GM18508 (cell line): ENCODE data around the gene AGBL5.
"Not testable (repeated sequence)": the region's sequence is repeated elsewhere in the genome, so short reads cannot be mapped to it uniquely, and the experiment has no call there.

ENCODE experiments used
- ATAC-seq: cut with Tn5 transposase; IDR thresholded peaks from one replicate; pipeline ENCODE4 v1.9.1; 2021; ENCODE audit warnings: moderate number of reproducible peaks; ENCODE audit not compliant: insufficient read depth, unreplicated experiment

The AGBL5 gene

DNA sequence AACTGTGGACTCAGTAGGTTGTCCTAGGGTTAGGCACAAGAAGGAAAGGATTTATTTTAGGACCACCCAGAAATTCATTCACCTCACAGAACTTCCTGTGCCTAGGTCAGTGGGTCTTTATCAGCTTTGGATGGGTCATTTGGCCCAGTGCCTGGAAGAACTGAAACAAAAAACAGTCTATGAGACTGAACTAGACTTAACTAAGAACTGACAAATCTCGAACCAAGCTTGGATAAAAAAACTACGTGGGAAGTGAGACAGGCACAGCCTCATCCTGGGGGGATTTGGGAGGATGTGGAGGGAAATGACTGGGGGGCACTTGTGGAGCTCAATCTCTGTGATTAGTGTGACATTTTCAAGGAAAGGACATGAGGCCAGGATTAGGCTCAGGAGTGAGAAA, 22.3 kb downstream of the AGBL5 start:
- no peak for ATAC-seq

DNA sequence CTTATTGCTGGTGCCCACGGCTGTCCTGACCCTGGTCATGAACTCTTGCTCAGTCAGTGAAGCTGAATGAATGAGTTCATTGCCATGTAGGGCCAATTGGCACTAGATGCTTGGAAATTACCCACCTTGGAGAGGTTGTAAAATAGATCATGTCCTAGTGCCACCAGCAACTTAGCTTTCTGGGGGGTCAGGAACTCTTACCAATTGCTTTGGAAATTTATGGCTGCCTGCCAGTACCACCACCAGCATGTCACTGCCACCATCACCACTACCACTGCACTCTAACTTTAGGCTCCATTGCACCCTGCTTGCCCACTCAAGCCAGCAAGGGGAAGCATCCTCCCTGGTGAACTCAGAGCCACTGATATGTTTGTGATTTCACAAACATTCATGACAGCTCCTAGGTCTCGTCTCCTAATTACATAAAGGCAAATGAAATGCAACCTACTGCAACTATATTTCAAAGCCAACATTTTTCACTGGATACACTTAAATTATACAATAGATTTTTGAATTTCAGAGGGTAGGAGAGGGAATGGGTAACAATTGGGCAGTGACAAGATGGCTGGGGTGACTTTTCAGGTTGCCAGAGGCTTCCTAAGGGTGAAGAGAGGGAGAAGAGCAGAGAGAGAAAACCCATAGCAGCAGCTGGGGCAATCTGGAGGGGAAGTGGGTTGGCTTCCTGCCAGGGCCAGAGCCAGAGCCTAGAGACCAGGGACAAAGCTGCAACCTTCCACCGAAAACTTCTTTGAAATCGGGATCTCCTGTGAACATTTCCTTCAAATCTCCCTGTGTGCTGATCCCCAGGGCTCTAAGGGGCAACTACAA, 23.5 kb downstream of the AGBL5 start:
- ATAC-seq: no peak

DNA sequence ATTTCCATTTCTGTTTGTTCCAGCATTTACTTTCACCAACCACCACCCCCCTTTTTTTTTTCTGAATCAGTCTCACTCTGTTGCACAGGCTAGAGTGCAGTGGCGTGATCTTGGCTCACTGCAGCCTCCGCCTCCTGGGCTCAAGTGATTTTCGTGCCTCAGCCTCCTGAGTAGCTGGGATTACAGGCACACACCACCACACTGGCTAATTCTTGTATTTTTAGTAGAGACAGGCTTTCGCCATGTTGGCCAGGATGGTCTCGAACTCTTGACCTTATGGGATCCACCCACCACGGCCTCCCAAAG, 24.1 kb downstream of the AGBL5 start:
- not testable (repeated sequence) for ATAC-seq

DNA sequence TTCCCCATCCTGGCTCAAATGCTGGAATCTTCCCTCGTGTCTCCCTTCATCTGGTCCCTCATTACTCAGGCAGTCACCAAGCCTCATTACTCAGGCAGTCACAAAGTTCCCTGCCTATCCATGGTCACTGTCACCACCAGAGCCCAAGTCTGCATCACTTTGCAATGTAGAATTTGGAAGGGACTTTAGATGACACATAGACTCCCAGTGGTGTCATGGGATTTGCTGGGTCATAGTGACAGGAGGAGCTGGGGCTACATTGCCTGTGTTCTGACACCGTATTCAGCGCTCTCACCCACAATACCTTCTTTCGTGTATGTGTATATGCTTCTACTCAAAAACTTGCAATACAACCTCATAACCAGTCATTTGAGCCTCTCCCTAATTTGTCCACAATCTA, 24.9 kb downstream of the AGBL5 start:
- ATAC-seq: no peak

DNA sequence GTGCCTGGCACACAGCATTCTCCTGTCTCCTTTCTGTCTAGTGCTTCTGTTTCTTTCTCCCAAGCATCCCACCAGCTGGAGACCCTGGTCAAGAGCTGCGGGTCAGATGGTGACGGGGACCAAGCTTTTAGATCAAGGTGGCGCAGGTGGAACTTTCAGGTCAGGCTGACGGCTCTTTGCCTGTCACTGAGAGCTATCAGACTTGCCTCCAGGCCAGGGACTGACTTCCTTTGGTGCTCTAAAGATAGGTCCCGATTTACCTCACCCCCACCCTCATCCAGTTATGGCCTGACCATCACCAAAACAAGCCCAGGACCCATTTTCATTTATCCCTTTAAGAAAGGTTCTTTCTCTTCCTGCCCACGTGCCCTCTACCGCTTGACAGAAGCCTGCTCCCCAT, 25.8 kb downstream of the AGBL5 start:
- ATAC-seq: no peak

DNA sequence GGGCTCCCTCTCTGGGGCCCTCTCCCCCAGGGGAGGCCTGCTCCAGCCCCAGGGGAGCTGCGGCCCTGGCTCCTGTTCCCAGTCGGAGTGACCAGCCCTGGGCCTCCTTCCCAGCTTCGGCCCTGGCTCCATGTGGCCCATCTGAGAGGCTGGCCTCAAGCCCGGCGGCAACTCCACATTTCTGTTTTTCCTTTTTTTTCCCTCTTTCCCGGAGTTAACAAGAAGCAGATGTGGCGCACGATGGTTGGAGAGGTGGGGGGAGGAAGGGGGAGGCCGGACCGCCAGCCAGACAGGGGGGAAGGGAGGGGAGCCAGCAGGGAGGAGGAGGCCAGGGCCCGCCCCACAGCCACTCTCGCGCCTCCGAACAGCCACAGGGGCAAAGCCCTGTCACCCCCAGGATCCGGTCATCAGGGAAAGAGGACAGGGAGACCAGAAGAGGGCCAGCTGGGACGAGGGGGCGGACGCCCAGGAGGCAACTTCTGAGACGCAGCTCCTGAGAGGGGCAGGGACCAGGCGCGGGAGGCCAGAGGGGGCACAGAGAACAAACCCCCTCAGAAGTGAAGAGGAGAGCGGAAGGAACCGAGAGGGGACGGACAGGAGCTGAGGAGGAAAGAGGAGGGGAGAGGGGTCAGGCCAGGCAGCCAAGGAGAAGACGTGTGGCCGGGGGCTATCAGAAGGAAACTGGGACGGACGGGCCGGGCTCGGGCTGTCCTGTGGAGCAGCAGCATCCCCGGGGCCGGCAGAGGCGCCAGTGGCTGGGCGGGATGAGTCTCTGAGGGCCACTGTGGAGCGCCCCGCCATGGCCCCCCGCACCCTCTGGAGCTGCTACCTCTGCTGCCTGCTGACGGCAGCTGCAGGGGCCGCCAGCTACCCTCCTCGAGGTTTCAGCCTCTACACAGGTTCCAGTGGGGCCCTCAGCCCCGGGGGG, 27.1 kb downstream of the AGBL5 start, which contains the start of gene EMILIN1:
EMILIN1 (plus strand) TSS at position 349 of the 928 bp plus-strand sequence; CDS start at position 800, 451 bp downstream.
- ATAC-seq: no peak

DNA sequence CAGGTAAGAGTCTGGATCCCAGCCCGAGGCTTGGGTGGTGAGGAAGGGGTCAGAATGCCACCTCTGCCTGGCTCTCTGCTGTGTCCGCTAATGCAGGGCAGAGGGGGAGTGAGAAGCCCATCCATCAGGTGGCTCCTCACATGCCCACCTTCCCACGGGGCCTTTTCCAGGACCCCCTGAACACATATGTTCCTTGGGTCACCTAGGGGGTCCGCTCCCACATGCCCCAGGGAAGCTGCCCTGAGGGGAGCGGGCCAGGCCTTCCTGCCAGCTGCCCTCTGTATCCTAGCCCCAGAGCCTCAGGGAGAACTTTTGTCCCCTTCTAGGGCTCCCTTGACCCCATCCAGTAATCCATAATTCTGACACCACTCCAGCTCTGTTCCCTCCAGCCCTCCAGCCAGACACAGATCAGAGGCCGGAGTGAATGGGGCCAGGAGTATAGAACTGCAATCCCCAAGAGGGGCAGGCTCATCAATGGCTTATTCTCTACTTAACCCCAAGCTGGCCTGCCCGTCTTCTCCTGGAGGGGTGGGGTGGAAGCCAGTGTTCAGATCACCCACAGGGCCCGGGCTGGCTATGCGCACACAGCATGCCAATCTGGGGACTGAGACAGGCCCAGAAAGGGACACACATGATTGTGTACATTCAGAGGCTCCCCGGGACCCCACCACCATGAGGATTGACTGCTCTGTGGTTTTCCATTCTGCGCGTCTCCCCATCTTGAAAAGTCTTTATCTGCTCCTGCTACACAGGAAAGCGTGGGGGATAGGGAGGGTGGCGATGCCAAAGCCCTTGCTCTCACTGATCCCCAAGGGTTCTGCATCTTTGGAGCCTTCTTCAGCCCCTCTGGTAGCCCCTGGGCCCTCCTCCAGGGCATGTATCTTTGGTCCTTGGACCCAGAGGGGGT, 28.0 kb downstream of the AGBL5 start:
- ATAC-seq: no peak

DNA sequence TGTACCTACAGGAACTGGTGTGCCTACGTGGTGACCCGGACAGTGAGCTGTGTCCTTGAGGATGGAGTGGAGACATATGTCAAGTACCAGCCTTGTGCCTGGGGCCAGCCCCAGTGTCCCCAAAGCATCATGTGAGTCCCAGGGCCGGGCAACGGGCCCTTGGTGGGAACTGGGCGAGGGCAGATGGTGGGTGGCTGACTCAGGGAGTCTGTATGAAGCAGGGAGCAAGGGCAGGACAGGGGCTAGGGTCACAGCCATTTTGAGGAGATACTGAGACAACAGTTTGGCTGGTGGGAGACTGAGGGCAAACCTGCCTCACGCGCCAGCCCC, 28.6 kb downstream of the AGBL5 start:
- ATAC-seq: no peak

DNA sequence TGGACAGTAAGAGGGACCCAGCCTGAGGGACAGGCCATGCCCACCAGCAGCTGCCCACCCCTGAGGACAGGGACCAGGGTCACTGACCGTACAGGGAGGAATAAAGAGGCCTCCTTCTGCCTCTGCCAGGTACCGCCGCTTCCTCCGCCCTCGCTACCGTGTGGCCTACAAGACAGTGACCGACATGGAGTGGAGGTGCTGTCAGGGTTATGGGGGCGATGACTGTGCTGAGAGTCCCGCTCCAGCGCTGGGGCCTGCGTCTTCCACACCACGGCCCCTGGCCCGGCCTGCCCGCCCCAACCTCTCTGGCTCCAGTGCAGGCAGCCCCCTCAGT, 29.1 kb downstream of the AGBL5 start:
- no peak for ATAC-seq

DNA sequence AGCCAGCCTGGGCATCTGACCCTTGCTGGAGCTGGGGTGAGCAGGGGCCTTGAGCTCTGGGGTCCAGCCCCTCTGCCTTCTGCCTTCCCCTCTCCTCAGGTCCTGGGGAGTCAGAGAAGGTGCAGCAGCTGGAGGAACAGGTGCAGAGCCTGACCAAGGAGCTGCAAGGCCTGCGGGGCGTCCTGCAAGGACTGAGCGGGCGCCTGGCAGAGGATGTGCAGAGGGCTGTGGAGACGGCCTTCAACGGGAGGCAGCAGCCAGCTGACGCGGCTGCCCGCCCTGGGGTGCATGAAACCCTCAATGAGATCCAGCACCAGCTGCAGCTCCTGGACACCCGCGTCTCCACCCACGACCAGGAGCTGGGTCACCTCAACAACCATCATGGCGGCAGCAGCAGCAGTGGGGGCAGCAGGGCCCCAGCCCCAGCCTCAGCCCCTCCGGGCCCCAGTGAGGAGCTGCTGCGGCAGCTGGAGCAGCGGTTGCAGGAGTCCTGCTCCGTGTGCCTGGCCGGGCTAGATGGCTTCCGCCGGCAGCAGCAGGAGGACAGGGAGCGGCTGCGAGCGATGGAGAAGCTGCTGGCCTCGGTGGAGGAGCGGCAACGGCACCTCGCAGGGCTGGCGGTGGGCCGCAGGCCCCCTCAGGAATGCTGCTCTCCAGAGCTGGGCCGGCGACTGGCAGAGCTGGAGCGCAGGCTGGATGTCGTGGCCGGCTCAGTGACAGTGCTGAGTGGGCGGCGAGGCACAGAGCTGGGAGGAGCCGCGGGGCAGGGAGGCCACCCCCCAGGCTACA, 30.7 kb downstream of the AGBL5 start:
- ATAC-seq: no peak

DNA sequence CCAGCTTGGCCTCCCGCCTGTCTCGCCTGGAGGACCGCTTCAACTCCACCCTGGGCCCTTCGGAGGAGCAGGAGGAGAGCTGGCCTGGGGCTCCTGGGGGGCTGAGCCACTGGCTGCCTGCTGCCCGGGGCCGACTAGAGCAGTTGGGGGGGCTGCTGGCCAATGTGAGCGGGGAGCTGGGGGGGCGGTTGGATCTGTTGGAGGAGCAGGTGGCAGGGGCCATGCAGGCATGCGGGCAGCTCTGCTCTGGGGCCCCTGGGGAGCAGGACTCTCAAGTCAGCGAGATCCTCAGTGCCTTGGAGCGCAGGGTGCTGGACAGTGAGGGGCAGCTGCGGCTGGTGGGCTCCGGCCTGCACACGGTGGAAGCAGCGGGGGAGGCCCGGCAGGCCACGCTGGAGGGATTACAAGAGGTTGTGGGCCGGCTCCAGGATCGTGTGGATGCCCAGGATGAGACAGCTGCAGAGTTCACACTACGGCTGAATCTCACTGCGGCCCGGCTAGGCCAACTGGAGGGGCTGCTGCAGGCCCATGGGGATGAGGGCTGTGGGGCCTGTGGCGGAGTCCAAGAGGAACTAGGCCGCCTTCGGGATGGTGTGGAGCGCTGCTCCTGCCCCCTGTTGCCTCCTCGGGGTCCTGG, 31.4 kb downstream of the AGBL5 start:
- ATAC-seq: no peak

DNA sequence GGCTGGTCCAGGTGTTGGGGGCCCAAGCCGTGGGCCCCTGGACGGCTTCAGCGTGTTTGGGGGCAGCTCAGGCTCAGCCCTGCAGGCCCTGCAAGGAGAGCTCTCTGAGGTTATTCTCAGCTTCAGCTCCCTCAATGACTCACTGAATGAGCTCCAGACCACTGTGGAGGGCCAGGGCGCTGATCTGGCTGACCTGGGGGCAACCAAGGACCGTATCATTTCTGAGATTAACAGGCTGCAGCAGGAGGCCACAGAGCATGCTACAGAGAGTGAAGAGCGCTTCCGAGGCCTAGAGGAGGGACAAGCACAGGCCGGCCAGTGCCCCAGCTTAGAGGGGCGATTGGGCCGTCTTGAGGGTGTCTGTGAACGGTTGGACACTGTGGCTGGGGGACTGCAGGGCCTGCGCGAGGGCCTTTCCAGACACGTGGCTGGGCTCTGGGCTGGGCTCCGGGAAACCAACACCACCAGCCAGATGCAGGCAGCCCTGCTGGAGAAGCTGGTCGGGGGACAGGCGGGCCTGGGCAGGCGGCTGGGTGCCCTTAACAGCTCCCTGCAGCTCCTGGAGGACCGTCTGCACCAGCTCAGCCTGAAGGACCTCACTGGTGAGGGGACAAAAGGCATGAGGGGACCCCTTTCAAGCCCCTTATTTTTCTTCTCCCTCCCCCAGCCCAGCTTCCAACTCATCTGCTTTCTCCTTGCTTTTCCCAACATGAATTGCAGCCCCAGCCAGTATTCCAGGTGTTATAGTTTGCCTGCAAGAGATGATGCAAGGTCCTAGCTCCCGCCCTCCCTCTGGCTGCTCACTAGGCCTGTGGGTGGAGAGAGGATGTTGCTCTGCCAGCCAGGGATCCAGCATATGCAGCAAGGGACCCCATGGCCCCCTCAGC, 32.2 kb downstream of the AGBL5 start:
- no peak for ATAC-seq

DNA sequence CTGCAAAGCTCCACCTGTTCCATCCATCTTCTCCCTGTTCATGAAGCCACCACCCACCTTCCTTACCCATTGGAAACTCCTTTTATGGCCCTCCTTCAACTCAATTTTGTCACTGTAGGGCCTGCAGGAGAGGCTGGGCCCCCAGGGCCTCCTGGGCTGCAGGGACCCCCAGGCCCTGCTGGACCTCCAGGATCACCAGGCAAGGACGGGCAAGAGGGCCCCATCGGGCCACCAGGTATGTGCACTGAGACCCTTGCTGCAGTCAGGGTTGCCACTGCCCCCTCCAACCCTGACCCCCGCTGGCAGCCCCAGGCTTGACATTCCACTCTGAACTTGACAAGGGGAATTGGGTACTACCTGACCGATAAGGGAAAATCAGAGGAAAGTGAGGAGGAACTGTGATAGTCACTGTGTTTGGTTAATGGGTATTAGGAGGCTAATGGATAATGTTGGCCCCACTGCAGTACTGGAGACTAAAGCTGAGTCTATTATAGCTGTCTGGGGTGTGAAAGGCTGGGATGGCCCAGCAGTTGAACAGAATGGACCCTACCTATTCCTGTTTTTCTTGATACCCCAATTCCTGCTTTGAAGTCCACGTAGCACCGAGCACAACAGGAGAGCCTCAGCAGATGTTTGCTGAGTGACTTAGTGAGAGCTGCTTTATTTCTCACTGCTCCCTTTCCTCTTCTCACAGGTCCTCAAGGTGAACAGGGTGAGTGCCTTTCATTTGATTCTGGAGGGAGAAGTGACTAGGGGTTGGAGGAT, 33.0 kb downstream of the AGBL5 start:
- ATAC-seq: no peak

DNA sequence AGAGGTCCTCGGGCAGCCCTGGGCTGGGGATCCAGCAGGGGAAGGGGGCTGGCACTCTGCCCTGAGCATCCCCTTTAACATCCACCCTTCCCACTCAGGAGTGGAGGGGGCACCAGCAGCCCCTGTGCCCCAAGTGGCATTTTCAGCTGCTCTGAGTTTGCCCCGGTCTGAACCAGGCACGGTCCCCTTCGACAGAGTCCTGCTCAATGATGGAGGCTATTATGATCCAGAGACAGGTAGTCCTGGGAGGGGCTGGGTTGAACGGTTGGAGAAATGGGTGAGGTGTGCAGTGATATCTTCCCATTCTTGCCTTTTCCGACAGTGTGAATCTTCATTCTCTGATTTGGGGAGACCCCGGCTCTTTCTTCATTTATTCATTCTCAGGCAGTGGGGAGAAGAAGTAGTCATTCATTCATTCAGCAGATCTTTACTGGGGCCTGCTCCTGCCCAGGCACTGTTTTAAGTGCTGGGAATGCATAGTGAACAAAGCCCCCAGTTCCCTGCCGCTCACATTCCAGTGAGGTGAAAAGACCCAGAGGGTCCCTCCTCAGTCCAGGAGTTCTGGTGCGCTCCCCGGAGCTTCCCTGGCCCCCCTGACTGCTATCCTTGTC, 33.7 kb downstream of the AGBL5 start:
- ATAC-seq: no peak

DNA sequence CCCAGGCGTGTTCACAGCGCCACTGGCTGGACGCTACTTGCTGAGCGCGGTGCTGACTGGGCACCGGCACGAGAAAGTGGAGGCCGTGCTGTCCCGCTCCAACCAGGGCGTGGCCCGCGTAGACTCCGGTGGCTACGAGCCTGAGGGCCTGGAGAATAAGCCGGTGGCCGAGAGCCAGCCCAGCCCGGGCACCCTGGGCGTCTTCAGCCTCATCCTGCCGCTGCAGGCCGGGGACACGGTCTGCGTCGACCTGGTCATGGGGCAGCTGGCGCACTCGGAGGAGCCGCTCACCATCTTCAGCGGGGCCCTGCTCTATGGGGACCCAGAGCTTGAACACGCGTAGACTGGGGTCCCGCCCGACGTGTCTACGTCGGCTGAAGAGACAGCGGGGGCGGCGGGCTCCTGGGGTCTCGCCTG, 34.2 kb downstream of the AGBL5 start:
- no peak for ATAC-seq

DNA sequence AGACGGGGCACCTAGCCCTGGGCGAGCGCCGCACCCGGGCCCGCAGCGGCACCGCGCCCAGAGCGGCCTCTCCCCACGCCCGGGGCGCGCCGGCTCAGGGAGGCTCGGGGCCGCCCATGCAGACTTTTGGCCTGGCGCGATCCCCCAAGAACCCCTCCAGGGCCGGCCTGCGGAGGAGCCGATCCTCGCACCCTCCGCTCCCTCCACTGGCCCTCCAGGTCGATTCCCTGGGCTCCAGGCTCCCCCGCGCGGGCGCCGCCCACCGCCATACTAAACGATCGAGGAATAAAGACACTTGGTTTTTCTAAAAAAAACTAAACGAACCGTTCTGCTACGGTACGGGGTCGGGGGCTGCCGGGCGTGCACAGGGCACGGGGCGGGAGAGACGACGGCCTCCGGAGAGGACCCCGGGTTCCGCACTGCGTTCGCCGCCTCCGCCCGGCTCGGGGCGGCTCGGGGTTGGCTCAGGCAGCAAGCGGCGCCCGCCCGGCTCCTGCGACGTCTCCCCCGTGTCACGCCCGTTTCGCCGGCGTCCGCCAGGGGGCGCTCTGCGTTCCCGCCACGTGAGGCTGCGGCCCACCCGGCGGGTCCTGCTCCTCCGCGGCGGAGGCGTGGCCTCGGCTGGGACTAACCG, 34.7 kb downstream of the AGBL5 start:
- ATAC-seq: no peak
